ENCODE measurements around the gene IRAK4.
"Not testable (repeated sequence)": the region's sequence is repeated elsewhere in the genome, so short reads cannot be mapped to it uniquely, and the experiment has no call there.

IRAK4 gene

DNA sequence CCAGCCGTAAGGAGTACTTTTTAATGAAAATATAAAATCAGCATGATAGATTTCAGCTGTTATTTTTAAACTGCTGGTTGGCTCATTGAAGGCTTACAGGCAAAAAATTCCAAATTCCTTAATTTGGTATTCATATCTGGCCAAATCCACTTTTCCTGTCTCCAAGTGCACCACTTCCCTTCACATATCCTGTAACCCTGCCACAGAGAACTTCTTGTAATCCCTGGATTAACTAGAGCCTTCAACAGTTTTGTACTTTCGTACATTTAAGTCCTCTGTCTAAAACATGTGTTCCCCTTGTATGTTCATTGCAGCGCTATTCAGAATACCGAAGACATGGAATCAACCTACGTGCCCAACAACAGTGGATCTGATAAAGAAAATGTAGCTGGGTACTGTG lies 9.7 kb upstream of the IRAK4 start:
- no peak for DNase-seq (ENCODE audit: low read depth)
- no peak overlapping the region for H3K4me3 ChIP-seq (ENCODE audit: control insufficient read depth, low read depth, low read length)
- TF ChIP-seq, protein P1, sequence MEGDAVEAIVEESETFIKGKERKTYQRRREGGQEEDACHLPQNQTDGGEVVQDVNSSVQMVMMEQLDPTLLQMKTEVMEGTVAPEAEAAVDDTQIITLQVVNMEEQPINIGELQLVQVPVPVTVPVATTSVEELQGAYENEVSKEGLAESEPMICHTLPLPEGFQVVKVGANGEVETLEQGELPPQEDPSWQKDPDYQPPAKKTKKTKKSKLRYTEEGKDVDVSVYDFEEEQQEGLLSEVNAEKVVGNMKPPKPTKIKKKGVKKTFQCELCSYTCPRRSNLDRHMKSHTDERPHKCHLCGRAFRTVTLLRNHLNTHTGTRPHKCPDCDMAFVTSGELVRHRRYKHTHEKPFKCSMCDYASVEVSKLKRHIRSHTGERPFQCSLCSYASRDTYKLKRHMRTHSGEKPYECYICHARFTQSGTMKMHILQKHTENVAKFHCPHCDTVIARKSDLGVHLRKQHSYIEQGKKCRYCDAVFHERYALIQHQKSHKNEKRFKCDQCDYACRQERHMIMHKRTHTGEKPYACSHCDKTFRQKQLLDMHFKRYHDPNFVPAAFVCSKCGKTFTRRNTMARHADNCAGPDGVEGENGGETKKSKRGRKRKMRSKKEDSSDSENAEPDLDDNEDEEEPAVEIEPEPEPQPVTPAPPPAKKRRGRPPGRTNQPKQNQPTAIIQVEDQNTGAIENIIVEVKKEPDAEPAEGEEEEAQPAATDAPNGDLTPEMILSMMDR (conservative IDR thresholded peaks at IDR 0.05; ENCODE audit: control insufficient read depth, insufficient read depth, low read depth, low read length): no peak

DNA sequence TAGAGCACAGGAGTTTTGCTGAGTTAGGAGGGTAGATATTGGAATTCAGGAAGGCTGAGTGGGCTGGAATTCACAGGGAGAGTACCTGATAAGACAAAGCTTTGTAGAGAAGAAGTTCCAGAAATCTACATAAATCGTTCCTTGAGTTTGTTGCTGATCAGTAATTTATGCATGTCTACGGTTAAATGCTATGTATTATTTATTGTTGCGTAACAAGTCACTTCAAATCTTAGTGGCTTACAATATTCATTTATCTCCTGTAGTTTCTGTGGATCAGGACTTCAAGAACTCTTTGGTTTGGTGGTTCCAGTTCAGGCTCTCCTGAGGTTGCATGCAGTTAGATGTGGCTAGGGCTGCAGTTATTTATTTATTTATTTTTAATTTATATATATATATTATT lies 7.9 kb upstream of the IRAK4 start:
- DNase-seq (ENCODE audit: low read depth): no peak
- no peak overlapping the region for H3K4me3 ChIP-seq (ENCODE audit: control insufficient read depth, low read depth, low read length)
- TF ChIP-seq, protein P1 (conservative IDR thresholded peaks at IDR 0.05; ENCODE audit: control insufficient read depth, insufficient read depth, low read depth, low read length): no peak

DNA sequence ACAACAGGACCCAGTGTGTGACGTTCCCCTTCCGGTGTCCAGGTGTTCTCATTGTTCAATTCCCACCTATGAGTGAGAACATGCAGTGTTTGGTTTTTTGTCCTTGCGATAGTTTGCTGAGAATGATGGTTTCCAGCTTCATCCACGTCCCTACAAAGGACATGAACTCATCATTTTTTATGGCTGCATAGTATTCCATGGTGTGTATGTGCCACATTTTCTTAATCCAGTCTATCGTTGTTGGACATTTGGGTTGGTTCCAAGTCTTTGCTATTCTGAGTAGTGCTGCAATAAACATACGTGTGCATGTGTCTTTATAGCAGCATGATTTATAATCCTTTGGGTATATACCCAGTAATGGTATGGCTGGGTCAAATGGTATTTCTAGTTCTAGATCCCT lies 7.4 kb upstream of the IRAK4 start:
- not testable (repeated sequence) for DNase-seq (ENCODE audit: low read depth); H3K4me3 ChIP-seq (ENCODE audit: control insufficient read depth, low read depth, low read length)

DNA sequence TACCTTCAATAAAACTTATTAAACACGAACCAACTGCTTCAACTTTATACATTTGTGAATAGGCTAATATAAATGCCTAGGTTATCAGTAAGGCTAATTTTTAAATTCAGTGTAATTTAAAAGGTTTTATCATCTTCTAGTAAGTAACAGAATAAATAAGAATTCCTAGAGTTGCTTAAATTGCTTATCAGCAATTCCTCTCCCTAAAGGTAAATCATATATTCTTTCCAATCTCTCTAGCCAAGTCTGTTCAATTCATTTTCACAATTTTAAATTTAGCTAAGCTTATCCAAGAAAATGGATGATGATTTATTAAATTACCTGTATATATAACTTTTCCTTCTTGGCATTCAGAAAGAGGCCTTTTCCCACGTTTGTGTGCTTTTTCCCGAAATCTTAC lies 4.7 kb upstream of the IRAK4 start:
- TF ChIP-seq, protein P1 (conservative IDR thresholded peaks at IDR 0.05; ENCODE audit: control insufficient read depth, insufficient read depth, low read depth, low read length): no peak
- DNase-seq (ENCODE audit: low read depth): no peak
- H3K4me3 ChIP-seq (ENCODE audit: control insufficient read depth, low read depth, low read length): no peak overlapping the region

DNA sequence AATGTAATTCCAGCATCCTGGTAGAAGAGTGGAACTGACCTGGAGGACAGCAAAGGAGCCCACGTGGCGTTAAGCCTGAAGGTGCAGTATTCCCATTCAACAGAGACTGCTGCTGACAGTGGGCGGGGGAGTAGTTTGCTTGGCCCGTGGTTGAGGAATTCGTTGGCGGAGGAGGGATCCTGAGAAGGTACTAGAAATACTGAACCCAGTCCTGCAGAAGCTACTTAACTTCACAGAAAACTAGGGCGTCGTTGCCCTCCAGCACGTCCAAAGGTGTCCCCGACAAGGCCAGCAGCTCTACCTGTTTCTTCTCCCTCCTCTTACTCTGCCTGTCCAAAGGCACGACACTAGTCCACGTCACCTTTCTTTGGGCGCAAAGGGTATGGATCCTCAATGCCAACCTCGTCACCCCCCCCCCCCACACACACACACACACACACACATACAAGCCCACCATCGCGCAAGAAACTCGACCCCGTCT lies 464 bp upstream of the IRAK4 start:
- H3K4me3 ChIP-seq (ENCODE audit: control insufficient read depth, low read depth, low read length): peak overlapping the region; percentile 92
- DNase-seq (ENCODE audit: low read depth): peak; percentile 33
- TF ChIP-seq, protein P1 (conservative IDR thresholded peaks at IDR 0.05; ENCODE audit: control insufficient read depth, insufficient read depth, low read depth, low read length): no peak

DNA sequence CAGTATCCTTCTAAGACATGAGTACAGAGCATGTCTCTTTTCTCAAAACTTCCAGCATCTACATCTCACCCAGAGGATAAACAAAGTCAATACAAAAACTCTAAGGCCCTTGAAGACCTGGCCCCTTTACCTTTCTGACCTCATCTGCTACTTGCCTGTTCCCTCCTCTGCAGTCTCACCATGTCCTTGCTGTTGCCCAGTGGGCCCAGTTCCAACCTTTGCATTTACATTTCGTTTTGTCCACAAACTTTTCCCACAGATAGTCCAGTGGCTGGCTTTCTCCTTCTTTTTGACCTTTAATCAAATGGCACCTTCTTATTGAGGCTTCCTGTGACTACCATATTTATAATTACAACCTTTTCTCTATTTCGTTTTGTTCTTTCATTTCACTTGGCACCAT lies 1.6 kb downstream of the IRAK4 start:
- TF ChIP-seq, protein P1 (conservative IDR thresholded peaks at IDR 0.05; ENCODE audit: control insufficient read depth, insufficient read depth, low read depth, low read length): no peak
- no peak for DNase-seq (ENCODE audit: low read depth)
- peak overlapping the region; percentile 5 for H3K4me3 ChIP-seq (ENCODE audit: control insufficient read depth, low read depth, low read length)

DNA sequence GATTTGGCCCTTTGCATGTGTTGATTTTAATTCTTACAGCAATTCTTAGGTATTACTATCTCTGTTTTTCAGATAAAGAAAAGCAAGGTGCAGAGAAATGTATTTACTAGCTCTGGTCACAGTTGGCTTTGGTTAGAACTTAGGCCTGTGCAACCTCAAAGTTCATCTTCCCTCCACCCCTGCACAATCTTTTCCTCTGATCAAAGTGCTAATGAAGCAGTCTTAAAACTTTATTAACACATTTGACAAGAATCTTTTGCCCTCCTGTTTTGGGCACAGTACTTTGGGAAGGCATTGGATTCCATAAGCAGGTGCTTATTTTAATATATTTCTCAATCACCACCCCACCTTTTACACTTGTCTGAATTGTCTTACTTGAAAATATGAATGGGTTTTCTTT lies 2.7 kb downstream of the IRAK4 start:
- H3K4me3 ChIP-seq (ENCODE audit: control insufficient read depth, low read depth, low read length): no peak overlapping the region
- no peak for DNase-seq (ENCODE audit: low read depth)
- TF ChIP-seq, protein P1 (conservative IDR thresholded peaks at IDR 0.05; ENCODE audit: control insufficient read depth, insufficient read depth, low read depth, low read length): no peak
